HL-60 (cell line): Measurements from ENCODE around the gene HNRNPR.

ENCODE experiments used
- TF ChIP-seq, protein P1 (sequence below): IDR thresholded peaks from one replicate; pipeline ENCODE4 v1.5.1; 2011; ENCODE audit warnings: low read length, control low read depth, inconsistent platforms; ENCODE audit not compliant: insufficient read depth
- TF ChIP-seq, protein P2 (sequence below): IDR thresholded peaks from 2 replicates; pipeline ENCODE4 v1.6.1; 2012; ENCODE audit warnings: low read depth; ENCODE audit not compliant: insufficient replicate concordance

DNA sequence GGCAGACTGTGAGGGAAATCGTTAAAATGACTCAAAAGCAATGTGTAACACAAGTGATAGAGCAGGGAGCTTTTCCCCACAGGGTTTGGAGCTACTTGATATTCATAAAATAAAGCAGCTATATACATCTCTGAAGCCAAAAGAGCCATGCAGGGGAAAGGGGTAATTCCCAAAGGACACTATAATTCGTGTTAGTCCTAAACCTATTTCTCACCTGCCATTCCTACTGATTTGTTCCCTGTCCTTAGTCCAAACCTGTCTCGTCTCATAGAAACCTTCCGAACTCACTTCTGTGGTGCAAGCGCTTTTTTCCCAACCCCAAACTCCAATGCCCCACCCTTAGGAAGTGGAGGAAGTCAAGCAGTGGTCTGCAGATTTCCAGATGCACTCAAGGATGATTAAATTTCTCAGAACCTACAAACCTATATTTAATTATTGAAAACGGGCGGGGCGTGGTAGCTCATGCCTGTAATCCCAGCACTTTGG, 946 bp upstream of the HNRNPR start:
- TF ChIP-seq, protein P1, sequence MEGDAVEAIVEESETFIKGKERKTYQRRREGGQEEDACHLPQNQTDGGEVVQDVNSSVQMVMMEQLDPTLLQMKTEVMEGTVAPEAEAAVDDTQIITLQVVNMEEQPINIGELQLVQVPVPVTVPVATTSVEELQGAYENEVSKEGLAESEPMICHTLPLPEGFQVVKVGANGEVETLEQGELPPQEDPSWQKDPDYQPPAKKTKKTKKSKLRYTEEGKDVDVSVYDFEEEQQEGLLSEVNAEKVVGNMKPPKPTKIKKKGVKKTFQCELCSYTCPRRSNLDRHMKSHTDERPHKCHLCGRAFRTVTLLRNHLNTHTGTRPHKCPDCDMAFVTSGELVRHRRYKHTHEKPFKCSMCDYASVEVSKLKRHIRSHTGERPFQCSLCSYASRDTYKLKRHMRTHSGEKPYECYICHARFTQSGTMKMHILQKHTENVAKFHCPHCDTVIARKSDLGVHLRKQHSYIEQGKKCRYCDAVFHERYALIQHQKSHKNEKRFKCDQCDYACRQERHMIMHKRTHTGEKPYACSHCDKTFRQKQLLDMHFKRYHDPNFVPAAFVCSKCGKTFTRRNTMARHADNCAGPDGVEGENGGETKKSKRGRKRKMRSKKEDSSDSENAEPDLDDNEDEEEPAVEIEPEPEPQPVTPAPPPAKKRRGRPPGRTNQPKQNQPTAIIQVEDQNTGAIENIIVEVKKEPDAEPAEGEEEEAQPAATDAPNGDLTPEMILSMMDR = no peak
- TF ChIP-seq, protein P2, sequence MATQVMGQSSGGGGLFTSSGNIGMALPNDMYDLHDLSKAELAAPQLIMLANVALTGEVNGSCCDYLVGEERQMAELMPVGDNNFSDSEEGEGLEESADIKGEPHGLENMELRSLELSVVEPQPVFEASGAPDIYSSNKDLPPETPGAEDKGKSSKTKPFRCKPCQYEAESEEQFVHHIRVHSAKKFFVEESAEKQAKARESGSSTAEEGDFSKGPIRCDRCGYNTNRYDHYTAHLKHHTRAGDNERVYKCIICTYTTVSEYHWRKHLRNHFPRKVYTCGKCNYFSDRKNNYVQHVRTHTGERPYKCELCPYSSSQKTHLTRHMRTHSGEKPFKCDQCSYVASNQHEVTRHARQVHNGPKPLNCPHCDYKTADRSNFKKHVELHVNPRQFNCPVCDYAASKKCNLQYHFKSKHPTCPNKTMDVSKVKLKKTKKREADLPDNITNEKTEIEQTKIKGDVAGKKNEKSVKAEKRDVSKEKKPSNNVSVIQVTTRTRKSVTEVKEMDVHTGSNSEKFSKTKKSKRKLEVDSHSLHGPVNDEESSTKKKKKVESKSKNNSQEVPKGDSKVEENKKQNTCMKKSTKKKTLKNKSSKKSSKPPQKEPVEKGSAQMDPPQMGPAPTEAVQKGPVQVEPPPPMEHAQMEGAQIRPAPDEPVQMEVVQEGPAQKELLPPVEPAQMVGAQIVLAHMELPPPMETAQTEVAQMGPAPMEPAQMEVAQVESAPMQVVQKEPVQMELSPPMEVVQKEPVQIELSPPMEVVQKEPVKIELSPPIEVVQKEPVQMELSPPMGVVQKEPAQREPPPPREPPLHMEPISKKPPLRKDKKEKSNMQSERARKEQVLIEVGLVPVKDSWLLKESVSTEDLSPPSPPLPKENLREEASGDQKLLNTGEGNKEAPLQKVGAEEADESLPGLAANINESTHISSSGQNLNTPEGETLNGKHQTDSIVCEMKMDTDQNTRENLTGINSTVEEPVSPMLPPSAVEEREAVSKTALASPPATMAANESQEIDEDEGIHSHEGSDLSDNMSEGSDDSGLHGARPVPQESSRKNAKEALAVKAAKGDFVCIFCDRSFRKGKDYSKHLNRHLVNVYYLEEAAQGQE = no peak
